Retina (tissue), 1 donor: ENCODE data around the gene ECE1.
"Not testable (repeated sequence)": the region's sequence is repeated elsewhere in the genome, so short reads cannot be mapped to it uniquely, and the experiment has no call there.

Experiments used
- DNase-seq: peaks from one replicate; pipeline ENCODE4 v3.0.0-alpha.2; 2016

ECE1 gene

DNA sequence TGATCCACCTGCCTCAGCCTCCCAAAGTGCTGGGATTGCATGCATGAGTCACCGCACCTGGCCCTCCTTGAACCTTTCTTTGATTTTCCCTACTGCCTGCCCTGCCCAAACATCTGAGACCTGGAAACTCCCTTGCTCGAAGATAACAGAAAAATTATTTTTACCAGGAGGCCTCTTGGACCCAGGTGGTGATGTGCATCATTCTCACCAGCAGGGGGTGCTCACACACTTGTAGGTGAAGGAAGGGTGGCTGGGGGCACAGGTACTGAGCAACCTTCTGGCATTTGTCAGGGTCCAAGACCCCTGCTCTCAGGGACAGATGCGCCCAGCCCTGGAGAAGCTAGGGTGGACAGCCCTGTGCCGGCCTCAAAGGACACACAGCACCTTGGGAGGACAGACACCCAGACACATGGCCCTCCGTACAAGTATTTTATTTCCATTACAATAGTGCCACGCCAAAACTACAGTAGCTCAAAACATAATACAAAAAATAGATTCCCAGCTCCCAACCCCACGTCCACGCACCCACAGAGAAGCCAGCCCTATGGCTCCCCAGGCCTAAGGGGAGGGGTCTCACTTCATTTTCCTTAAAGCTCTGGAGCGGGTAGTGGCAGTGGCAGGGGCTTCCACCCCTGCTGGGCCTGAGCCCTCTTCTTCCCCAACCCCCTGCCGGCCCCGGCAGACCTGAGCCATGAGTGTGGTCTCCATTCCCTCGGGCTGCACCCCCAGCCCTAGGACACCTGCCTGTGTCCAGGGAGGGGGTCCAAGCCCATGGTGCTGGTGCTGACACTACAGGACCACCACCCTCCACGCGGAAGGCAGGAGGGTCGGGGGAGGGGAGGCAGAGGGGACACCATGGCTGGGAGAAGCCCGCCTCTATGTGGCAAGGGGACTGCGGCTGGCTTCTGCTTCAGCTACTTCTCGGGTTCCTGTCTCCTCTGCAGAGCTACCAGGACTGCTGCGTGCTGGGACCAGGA, 73.1 kb downstream of the ECE1 start:
- peak; percentile 32 for DNase-seq

DNA sequence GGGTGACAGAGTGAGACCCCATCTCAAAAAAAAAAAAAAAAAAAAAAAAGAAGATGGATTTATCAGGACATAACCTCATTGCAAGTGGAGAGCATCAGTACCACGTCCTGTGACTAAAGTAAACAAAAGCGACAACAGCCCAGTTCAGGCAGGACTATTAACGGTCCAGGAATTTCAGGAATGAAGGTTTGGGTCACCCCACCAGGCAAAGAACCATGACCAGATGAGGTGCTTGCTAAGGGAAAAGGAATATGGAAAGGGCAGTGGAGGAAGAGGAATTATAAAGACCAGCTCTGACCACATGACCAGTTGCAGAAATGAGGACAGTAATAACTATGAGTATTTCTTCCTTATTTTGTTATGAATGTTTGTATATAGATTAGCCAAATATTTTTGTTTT, 78.1 kb downstream of the ECE1 start:
- no peak for DNase-seq

DNA sequence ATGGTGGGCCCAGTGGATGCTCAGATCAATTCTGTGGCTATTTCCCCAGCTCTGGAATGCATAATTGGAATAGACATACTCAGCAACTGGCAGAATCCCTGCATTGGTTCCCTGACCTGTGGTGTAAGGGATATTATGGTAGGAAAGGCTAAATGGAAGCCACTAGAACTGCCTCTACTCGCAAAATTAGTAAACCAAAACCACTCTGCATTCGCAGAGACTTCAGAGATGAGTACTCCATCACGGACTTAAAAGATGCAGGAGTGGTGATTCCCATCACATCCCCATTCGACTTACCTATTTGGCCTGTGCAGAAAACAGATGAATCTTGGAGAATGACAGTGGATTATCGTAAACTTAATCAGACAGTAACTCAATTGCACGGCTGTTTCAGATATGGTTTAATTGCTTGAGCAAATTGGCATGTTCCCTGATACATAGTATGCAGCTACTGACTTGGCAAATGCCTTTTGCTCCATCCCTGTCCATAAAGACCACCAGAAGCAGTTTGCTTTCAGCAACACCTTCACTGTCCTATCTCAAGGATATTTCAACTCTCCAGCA, 82.0 kb downstream of the ECE1 start:
- DNase-seq: not testable (repeated sequence)

DNA sequence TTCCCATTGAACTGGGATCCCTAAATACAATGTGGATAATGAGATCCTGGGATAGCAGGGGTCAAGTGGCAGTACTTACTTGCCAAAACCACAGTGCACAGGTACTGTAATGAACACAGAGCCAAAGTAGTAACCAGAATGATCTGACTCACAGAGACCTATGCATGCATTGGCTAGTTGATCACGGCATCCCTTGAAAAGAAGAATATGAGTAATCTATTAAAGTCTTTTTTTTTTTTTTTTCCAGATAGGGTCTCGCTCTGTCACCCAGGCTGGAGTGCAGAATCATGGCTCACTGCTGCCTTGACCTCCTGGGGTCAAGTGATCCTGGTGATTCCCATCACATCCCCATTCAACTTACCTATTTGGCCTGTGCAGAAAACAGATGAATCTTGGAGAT, 84.1 kb downstream of the ECE1 start:
- DNase-seq: no peak

GRCh38 chr1:21205416-21205815, 84.8 kb downstream of the ECE1 start:
- no peak for DNase-seq

- DNase-seq: no peak
Measured at GRCh38 chr1:21201650-21202049, 88.6 kb downstream of the ECE1 start.

DNA sequence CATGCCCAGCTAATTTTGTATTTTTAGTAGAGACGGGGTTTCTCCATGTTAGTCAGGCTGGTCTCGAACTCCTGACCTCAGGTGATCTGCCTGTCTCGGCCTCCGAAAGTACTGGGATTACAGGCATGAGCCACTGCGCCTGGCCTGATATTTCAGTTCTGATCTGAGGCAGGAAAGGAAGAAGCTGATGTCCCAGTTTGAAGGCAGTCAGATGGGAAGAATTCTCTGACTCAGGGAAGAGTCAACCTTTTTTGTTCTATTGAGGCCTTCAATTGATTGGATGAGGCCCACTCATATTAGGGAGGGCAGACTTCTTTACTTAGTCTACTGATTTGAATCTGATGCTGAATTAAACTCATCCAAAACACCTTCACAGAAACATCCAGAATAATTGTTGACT, 89.0 kb downstream of the ECE1 start:
- not testable (repeated sequence) for DNase-seq

GRCh38 chr1:21200767-21201166, 89.5 kb downstream of the ECE1 start:
- DNase-seq: no peak

DNA sequence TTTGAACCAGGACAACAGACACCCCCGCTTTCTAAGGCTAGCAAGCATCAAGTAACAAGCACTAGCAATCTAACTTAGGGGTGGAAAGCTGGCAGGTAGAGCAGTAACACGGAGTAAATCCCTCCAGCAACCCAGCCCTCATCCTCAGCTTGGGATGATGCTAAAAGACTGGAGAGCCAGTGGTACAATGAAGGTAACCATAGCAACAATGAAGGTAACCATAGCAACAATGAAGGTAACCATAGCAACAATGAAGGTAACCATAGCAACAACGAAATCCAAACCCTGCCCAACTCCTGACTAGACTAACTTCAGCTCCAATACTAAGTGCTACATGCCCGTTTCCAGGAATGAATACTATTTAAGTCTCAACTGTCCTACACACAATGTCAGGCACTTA, 91.3 kb downstream of the ECE1 start:
- DNase-seq: peak; percentile 19

- no peak for DNase-seq
Measured at GRCh38 chr1:21192871-21193270, 97.4 kb downstream of the ECE1 start.

DNA sequence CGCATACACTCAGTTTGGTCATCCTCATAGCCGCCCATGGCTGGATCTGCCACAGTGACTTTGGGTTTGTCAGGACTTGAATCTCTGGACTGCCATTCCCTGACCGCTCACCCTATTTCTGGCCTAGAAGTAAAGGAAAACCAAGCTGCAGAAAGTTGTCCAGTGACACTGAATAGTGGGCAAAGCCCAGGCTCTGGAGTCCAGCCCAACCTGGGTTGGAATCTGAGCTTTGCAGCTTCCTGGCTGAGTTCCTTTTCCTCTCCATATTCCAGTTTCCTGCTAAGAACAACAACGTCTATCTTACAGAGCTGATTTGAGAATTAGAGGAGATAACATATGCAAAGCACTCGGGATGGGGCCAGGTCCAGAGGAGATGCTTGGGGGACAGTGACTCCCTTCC, 98.0 kb downstream of the ECE1 start:
- no peak for DNase-seq

GRCh38 chr1:21190771-21191170, 99.5 kb downstream of the ECE1 start:
- not testable (repeated sequence) for DNase-seq

DNA sequence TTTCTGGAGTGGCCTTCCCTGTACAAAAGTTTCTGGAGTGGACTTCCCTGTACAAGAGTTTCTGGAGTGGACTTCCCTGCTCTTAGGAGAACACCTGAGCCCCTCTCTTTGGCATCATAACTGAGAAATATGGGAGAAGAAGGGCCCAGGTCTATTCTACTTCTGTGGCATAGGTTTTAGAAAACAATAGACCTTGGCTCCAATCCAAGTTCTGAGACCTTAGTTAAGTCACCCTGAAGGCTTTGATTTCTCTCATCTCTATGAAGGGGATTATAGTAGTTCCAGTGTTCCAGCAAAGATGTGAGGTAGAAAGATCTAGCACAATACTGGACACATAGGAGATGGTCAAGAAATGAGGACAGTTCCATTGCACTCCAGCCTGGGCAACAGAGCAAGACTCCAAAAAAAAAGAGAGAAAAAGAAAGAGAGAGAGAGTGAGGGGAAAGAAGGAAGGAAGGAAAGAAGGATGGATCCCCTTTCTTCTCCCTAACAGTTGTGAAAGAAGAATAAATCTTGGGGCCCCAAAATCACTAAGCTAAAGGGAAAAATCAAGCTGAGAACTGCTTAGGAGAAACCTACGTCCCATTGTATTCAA, 100.3 kb downstream of the ECE1 start:
- no peak for DNase-seq

DNA sequence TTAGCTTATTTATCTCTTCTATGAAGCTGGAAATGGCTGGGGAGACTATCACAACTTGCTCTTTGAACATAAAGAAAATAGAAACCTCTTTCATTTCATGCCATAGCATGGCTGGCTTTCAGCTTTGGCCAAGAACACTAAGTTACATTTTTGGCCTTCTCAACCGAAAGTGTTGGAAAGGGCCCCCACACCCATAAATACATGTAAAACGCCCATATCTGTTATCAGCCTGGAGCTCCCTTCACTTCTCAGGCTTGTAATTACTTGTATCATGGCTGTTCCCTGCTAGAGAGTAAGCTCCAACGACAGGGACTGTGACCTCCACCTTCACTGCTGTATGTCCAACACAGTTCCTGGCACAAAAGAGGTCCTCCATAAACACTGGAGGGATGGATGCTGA, 100.8 kb downstream of the ECE1 start:
- DNase-seq: no peak

GRCh38 chr1:21188235-21188634, 102.0 kb downstream of the ECE1 start:
- DNase-seq: no peak

DNA sequence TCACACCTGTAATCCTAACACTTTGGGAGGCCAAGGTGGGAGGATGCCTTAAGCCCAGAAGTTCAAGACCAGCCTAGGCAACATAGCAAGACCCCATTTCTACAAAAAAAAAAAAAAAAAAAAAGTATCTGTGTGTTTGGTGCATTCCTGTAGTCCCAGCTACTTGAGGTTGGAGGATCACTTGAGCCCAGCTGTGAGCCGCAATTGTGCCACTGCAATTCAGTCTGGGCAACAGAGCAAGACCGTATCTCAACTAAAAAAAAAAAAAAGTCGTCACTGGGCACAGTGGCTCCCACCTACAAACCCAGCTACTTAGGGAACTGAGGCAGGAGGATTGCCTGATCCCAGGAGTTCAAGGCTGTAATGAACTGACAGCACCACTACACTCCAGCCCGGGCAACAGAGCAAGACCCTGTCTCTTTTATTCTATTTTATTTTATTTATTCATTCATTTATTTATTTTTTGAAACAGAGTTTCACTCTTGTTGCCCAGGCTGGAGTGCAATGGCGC, 105.0 kb downstream of the ECE1 start:
- no peak for DNase-seq

DNA sequence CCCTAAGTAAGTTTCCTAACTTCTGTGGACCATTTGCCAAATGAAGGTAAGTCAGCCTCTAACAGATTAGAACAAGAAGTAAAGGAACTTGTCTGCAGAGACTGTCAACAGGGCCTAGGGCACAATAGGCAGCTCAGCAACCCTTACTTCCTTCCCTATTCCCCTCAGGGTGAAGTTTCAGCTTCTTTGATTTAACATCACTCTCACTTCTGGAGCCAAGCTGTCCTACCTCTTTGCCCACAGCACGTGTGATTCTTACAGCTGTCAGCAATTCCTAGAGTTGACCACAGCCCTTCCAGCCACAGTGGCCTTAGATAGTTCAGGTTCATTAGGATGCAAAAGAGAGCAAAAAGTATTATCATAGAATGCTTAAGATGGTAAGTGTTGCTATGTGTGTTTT, 106.0 kb downstream of the ECE1 start:
- DNase-seq: no peak

GRCh38 chr1:21182181-21182731, 108.0 kb downstream of the ECE1 start:
- DNase-seq: no peak

DNA sequence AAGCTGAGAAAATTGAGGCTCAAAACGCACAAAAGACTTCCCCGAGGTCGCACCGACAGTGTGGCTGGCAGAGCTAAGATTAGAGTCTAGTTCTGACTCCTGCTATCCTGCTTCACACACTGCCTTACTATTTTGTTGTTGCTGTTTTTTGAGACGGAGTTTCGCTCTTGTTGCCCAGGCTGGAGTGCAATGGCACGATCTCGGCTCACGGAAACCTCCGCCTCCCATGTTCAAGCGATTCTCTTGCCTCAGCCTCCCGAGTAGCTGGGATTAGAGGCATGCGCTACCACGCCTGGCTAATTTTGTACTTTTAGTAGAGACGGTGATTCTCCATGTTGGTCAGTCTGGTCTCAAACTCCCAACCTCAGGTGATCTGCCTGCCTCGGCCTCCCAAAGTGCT, 112.0 kb downstream of the ECE1 start:
- not testable (repeated sequence) for DNase-seq

DNA sequence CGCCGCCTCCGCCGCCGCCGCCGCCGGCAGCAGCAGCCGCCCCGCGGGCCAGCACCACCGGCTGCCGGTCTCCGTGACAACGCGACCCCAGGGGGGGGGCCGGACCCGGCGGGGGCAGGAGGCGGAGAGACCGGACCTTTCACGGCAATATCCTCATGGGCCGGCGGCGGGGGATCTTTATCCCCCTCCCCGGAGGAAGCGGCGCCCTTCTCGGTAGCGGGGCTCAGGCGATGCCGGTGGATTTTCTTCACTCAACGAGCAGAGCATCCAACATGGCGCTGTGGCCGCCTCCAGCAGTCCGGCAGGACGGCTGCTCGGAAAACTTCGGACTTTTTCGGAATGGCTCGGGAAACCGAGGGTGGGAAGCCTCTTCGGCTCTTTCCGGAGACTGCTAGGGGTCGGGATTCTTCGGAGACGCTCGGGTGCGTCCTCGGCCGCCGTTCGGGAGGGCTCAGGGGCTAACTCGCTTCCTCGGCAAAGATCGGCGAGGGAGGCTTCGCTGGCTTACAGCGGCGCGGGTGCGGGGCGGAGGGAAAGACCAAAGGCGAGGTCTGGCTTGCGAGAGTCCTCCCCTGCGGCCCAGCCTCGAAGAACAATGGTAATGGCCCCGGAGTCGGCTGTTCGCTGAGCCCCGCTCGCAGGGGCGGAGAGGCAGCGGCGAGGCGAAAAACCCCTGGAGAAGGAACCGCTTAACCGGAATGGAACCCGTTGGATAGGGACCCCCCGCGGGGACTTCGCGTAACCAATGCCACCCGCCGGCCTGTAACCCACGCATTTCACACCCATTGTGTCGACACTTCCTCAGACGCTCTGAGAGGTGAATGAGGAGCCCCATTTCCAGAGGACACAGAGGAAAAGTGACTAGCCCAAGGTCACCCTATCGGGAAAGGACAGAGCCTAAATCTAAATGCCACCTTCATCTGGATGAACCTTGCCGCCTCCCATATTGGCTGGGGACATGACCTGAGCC, 113.4 kb downstream of the ECE1 start, which contains the start of gene EIF4G3:
EIF4G3 (minus strand) TSS at position 312 of the 970 bp plus-strand sequence. CDS start 174,155 bp downstream, outside the sequence.
- peak; percentile 100 for DNase-seq

- DNase-seq: peak; percentile 75
Measured at GRCh38 chr1:21175670-21176581, 114.3 kb downstream of the ECE1 start.
